GM13977 (cell line): ENCODE measurements around the gene PI16.

Source experiments
- DNase-seq: peaks from one replicate; pipeline ENCODE4 v3.0.0; 2012; ENCODE audit warnings: low spot score
- in situ Hi-C: fragments of 300-500 bp; cut with MboI; formaldehyde crosslinking; loops from one replicate; pipeline ENCODE4 v1.12.0; 2022; ENCODE audit warnings: low sequenced_read_pairs, low pct_unique_long_range_greater_than_20kb, mixed read lengths, inconsistent platforms; ENCODE audit not compliant: unreplicated experiment
- TF ChIP-seq, protein P1 (sequence below): IDR thresholded peaks from 2 replicates; pipeline ENCODE4 v1.5.1; 2012; ENCODE audit warnings: mild to moderate bottlenecking, control low read depth; ENCODE audit not compliant: insufficient read depth; ENCODE audit errors: extremely low read depth, missing control alignments

PI16 gene

DNA sequence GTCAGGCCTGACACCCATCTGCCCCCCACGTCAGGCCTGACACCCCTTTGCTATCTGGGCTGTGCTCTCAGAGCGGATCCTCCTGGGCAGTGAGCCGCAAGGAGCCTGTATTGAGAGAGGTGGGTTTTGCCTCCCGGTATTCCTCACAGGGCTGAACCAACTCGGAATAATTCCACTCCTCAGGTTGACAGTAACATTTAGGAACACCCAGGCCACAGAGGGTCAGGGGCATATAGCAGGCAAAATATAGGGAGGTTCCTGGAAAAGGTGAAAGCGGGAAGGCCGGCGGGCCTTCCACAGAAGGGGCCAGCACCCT is 44.1 kb downstream of the PI16 start:
- no peak for DNase-seq
- in situ Hi-C loops = no loop called here
- TF ChIP-seq, protein P1, sequence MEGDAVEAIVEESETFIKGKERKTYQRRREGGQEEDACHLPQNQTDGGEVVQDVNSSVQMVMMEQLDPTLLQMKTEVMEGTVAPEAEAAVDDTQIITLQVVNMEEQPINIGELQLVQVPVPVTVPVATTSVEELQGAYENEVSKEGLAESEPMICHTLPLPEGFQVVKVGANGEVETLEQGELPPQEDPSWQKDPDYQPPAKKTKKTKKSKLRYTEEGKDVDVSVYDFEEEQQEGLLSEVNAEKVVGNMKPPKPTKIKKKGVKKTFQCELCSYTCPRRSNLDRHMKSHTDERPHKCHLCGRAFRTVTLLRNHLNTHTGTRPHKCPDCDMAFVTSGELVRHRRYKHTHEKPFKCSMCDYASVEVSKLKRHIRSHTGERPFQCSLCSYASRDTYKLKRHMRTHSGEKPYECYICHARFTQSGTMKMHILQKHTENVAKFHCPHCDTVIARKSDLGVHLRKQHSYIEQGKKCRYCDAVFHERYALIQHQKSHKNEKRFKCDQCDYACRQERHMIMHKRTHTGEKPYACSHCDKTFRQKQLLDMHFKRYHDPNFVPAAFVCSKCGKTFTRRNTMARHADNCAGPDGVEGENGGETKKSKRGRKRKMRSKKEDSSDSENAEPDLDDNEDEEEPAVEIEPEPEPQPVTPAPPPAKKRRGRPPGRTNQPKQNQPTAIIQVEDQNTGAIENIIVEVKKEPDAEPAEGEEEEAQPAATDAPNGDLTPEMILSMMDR = no peak

DNA sequence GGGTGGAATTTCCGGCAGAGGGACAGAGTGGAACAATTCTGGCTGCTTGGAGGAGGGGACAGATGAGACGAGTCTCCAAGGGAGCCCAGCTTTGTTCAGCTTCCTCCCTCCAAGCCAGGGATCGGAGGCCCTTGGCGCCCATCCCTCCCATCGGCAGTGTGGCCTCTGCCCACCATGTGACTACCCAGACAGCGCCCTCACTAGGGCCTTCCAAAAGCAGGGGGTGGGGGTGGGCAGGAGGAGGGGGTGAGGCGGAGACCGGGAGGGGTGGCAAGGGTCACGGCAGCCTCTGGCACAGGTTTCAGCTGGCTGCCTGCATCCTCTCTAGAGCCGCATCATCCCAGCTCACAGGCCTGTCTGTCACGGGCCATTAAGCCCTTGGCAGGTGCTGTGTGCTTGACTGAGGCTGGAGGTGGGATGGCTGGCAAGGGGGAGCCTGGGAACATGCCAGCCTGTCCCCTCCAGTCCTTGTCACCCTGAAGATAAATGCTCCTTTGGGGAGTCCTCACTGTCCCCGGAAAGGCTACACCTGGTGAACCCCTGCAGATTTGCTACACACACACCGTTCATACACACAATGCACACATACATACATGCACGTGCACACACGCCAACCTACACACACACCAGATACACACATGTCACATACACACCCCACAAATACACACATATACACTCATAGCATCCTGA is 44.7 kb downstream of the PI16 start:
- in situ Hi-C loops = no loop called here
- no peak for DNase-seq
- TF ChIP-seq, protein P1 = no peak

DNA sequence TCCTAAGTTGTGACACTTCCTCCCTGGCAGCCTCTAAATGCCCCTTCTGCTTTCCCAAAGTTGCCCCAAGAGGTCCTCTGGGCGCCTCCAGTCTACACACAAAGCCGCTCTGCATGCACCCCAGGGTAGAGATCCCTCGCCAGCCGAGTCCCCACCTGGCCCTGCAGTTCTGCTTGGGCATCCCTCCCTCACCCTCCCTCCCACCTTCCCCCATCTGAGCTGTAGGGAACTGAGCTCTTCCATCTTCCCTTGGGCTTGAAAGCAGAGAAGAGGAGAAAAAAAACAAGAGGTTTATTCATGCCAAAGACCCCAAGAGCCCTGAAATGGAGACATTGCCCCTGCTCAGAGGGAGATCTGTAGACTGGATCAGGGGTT is 45.2 kb downstream of the PI16 start:
- no peak for DNase-seq
- TF ChIP-seq, protein P1 = no peak
- in situ Hi-C loops = no loop called here

DNA sequence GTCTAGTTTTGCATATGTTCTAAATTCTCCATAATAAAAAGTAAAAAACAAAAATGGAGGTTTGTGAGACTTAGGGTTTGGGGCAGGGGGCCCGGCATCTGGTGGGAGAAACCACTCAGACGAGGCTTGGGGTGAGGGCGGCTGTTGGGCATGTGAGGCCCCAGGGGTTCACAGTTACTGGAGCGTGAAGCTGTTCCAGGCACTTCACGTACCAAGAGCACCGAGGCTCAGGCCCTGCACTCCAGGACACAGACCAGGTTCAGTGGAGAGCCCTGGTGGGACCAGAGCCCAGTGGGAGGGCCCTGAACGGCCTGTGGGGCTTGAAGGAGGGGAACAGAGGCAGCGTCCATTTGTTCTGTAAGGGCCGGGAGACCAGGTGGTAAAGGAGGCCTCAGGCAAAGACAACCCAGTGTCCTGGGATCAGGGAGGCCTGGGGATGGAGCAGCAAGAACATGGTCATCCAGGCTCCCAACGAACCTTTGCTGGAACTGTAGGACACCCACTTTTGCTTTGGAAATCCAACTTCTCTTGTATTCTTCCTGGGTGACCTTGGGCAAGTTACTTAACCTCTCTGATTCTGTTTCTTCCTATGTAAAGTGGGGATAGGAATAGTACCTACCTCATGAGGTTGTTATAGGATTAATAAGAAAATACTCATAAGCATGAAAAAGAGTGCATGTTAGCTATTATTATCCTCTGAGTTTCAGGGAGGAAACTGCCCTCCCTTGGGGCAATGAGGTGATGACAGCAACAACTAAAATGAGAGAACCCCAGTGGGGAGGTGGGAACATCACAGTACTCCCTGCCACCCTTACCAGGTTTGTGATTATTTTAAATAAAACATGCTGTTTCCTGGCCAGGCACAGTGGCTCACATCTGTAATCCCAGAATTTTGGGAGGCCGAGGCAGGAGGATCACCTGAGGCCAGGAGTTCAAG is 49.8 kb downstream of the PI16 start:
- DNase-seq = peak; percentile 66
- in situ Hi-C loops = no loop called here
- TF ChIP-seq, protein P1 = no peak

DNA sequence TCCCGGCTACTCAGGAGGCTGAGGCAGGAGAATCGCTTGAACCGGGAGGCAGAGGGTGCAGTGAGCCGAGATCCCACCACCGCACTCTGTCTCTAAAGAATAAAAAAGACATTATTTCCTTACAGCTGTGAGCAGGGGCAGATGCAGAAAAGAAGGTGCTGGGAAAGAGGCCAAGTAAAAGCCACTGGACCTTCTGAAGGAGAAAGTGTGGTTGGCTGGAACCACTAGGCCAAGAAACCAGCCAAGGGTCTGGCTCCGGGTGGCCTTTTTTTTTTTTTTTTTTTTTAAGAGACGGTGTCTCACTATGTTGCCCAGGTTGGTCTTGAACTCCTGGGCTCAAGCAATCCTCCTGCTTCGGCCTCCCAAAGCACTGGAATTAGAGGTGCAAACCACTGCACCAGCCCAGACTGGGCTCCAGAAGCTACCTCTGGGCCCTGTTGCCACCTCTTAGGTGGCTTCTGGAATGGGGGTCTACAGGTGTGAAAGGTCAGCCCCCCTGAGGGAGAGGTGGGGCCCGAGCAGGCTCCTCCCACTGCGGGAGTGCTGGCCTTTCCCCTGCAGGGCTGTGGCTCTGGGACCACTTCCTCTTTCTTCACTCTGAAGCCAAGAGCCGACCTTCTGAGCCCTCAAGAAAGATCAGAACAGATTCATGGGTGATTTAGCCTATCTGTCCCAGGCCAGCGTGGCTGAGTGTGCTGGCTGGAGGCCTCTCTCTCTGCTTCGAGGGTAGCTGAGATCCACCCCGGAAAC is 50.7 kb downstream of the PI16 start, which contains the start of gene FGD2:
Gene FGD2 (plus strand): TSS at position 595 of the 750 bp plus-strand sequence. CDS start 163 bp downstream, outside the sequence.
- in situ Hi-C loops = no loop called here
- DNase-seq = peak; percentile 88
- TF ChIP-seq, protein P1 = no peak

DNA sequence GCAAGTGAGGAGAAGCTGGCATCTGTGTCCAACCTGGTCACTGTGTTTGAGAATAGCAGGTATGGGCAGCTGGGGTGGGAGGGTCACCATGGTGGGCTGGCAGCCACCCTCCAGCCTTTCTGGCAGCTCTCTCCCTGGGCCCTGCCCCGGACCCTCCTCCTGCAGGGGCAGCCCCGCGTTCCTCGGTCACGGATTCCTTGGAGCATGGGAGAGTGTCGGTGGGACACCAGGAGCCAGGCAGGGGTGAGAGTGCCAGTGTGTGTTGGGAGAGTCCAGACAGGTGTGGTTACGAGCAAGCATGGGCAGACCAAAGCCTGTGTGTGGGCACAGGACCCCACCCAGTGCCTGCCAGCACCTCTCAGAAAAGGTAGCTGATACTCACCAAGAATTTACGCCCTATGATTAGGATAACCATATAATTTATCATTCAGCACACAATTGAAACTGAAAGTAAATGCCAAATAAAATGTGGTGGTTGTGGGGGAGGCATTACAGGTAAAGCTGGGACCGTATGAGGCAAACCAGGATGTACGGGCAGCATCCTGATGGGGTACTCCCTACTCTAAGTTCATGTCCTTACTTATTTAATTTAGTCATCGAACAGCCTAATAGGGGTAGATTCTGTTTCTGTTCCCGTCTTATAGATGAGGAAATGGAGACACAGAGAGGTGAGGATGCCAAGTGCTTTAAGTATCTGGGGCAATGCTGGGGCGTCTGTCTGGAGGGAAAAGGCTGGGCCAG is 51.5 kb downstream of the PI16 start:
- DNase-seq = no peak
- in situ Hi-C loops = no loop called here
- TF ChIP-seq, protein P1 = no peak
